ENCODE results near the gene COMMD4. TPM values are rescaled to one million over a fixed set of nuclear protein-coding genes. Genes with fewer than 3 reads are reported as not detected.
"Not testable (repeated sequence)": the region's sequence is repeated elsewhere in the genome, so short reads cannot be mapped to it uniquely, and the experiment has no call there.

The COMMD4 gene
- total RNA-seq, result 51.8 and 54.7 TPM in 2 replicates

- peaks cover 20% of the 10 kb centered on the region for H3K4me1 Mint-ChIP-seq
- ATAC-seq (ENCODE audit: low read depth), result peak; percentile 87
- intact Hi-C loops (cut with micrococcal nuclease), result loop anchor here (1.0 to 10.0 kb wide), 3 partner anchors 11 to 59 kb away; partner anchors contain the start of genes MAN2C1 and NEIL1
- peak; percentile 68 for DNase-seq
- no peak for TF ChIP-seq CTCF (IDR thresholded peaks at IDR 0.05)
- H3K9me3 Mint-ChIP-seq, result no peaks in the 10 kb centered on the region
- H3K27ac Mint-ChIP-seq, result peak within 1 kb of the TSS; percentile 88
- ChIA-PET CTCF (no interaction called here), POLR2A (interaction anchor here (0.8 to 3.4 kb wide), 5 partner anchors 13 to 304 kb away, joined by 3 to 15 read pairs (median 6); partner anchors contain the start of genes IMP3 and MAN2C1)
- H3K4me3 Mint-ChIP-seq, result peak within 1 kb of the TSS; percentile 95
- H3K27me3 Mint-ChIP-seq, result peaks cover 3% of the 10 kb centered on the region
- H3K36me3 Mint-ChIP-seq (ENCODE audit: low read depth), result peaks cover 8% of the 10 kb centered on the region
Observed at GRCh38 chr15:75335705-75336355, at the start of gene COMMD4. COMMD4 (plus strand) TSS chr15:75336063; CDS start chr15:75336090, 27 bp downstream.

- H3K4me1 Mint-ChIP-seq, result not testable (repeated sequence)
Observed at GRCh38 chr15:75293660-75294059, 42.2 kb upstream of the COMMD4 start.

GRCh38 chr15:75298541-75299310, 37.1 kb upstream of the COMMD4 start:
- intact Hi-C loops (cut with micrococcal nuclease); DNase-seq; H3K4me3 Mint-ChIP-seq; H3K4me1 Mint-ChIP-seq; H3K9me3 Mint-ChIP-seq; H3K36me3 Mint-ChIP-seq (ENCODE audit: low read depth); H3K27me3 Mint-ChIP-seq; H3K27ac Mint-ChIP-seq: not testable (repeated sequence)
- CTCF ChIA-PET, result interaction anchor here (1.1 to 1.8 kb wide), 2 partner anchors 95 to 269 kb away, joined by 3 to 6 read pairs; no protein-coding TSS in a partner anchor
- ATAC-seq (ENCODE audit: low read depth), result peak; percentile 95
- POLR2A ChIA-PET, result interaction anchor here (0.7 kb wide), 1 partner anchor 275 kb away, joined by 3 read pairs; the partner anchor contains the start of gene PPCDC

More at GRCh38 chr15:75293660-75294059, 42.2 kb upstream of the COMMD4 start:
- H3K36me3 Mint-ChIP-seq (ENCODE audit: low read depth); ATAC-seq (ENCODE audit: low read depth); DNase-seq; intact Hi-C loops (cut with micrococcal nuclease); H3K9me3 Mint-ChIP-seq; H3K27ac Mint-ChIP-seq; H3K27me3 Mint-ChIP-seq; CTCF ChIA-PET; POLR2A ChIA-PET; H3K4me3 Mint-ChIP-seq: not testable (repeated sequence)

- H3K27ac Mint-ChIP-seq; POLR2A ChIA-PET; H3K4me1 Mint-ChIP-seq; H3K27me3 Mint-ChIP-seq; intact Hi-C loops (cut with micrococcal nuclease); H3K36me3 Mint-ChIP-seq (ENCODE audit: low read depth); H3K9me3 Mint-ChIP-seq; H3K4me3 Mint-ChIP-seq: not testable (repeated sequence)
- DNase-seq (peak; percentile 61), ATAC-seq (ENCODE audit: low read depth) (peak; percentile 95)
- CTCF ChIA-PET, result interaction anchor here (1.8 kb wide), 1 partner anchor 270 kb away, joined by 6 read pairs; no protein-coding TSS in a partner anchor
Observed at GRCh38 chr15:75299311-75299688, 36.6 kb upstream of the COMMD4 start.

GRCh38 chr15:75300026-75300425, 35.8 kb upstream of the COMMD4 start:
- POLR2A ChIA-PET; H3K9me3 Mint-ChIP-seq; ATAC-seq (ENCODE audit: low read depth); H3K4me3 Mint-ChIP-seq; DNase-seq; H3K36me3 Mint-ChIP-seq (ENCODE audit: low read depth); H3K27ac Mint-ChIP-seq; H3K4me1 Mint-ChIP-seq: not testable (repeated sequence)
- CTCF ChIA-PET, result interaction anchor here (1.8 kb wide), 1 partner anchor 271 kb away, joined by 6 read pairs; no protein-coding TSS in a partner anchor
- H3K27me3 Mint-ChIP-seq, result peaks cover 12% of the 10 kb centered on the region
- intact Hi-C loops (cut with micrococcal nuclease), result loop anchor here (10.0 kb wide), 2 partner anchors 95 to 275 kb away; partner anchors contain the start of genes C15orf39 and PPCDC

GRCh38 chr15:75302318-75302717, 33.5 kb upstream of the COMMD4 start:
- DNase-seq (no peak), ATAC-seq (ENCODE audit: low read depth) (no peak)
- POLR2A ChIA-PET, result no interaction called here
- Mint-ChIP-seq H3K9me3 (no peaks in the 10 kb centered on the region), H3K27ac (no peak overlapping the region), H3K36me3 (ENCODE audit: low read depth) (no peaks in the 10 kb centered on the region), H3K4me3 (no peak overlapping the region), H3K4me1 (no peaks in the 10 kb centered on the region), H3K27me3 (peaks cover 26% of the 10 kb centered on the region)
- CTCF ChIA-PET, result no interaction called here
- no peak for TF ChIP-seq CTCF (IDR thresholded peaks at IDR 0.05)
- intact Hi-C loops (cut with micrococcal nuclease), result loop anchor here (10.0 kb wide), 2 partner anchors 98 to 278 kb away; partner anchors contain the start of genes C15orf39 and PPCDC

- not testable (repeated sequence) for H3K4me3 Mint-ChIP-seq
Observed at GRCh38 chr15:75302753-75303152, 33.1 kb upstream of the COMMD4 start.

More at GRCh38 chr15:75302753-75303152, 33.1 kb upstream of the COMMD4 start:
- intact Hi-C loops (cut with micrococcal nuclease), result loop anchor here (10.0 kb wide), 2 partner anchors 98 to 278 kb away; partner anchors contain the start of genes C15orf39 and PPCDC
- ATAC-seq (ENCODE audit: low read depth); CTCF ChIA-PET; H3K27ac Mint-ChIP-seq; POLR2A ChIA-PET; H3K36me3 Mint-ChIP-seq (ENCODE audit: low read depth); DNase-seq; H3K9me3 Mint-ChIP-seq; H3K4me1 Mint-ChIP-seq: not testable (repeated sequence)
- H3K27me3 Mint-ChIP-seq, result peaks cover 29% of the 10 kb centered on the region
